PC-3 (cell line): ENCODE measurements around the gene DNM1.
"Not testable (repeated sequence)": the region's sequence is repeated elsewhere in the genome, so short reads cannot be mapped to it uniquely, and the experiment has no call there.

Experiments
- CTCF ChIP-seq: fragments of 300-600 bp; sonication (generic); conservative IDR thresholded peaks from 2 replicates; pipeline ENCODE4 v1.5.1; 2017; ENCODE audit warnings: antibody characterized with exemption, low read depth, mild to moderate bottlenecking, low read length
- EZH2 ChIP-seq: fragments of 300-600 bp; sonication (generic); IDR thresholded peaks from one replicate; pipeline ENCODE4 v1.6.1; 2017; ENCODE audit warnings: antibody characterized with exemption, mild to moderate bottlenecking, low read length; ENCODE audit not compliant: unreplicated experiment

DNA sequence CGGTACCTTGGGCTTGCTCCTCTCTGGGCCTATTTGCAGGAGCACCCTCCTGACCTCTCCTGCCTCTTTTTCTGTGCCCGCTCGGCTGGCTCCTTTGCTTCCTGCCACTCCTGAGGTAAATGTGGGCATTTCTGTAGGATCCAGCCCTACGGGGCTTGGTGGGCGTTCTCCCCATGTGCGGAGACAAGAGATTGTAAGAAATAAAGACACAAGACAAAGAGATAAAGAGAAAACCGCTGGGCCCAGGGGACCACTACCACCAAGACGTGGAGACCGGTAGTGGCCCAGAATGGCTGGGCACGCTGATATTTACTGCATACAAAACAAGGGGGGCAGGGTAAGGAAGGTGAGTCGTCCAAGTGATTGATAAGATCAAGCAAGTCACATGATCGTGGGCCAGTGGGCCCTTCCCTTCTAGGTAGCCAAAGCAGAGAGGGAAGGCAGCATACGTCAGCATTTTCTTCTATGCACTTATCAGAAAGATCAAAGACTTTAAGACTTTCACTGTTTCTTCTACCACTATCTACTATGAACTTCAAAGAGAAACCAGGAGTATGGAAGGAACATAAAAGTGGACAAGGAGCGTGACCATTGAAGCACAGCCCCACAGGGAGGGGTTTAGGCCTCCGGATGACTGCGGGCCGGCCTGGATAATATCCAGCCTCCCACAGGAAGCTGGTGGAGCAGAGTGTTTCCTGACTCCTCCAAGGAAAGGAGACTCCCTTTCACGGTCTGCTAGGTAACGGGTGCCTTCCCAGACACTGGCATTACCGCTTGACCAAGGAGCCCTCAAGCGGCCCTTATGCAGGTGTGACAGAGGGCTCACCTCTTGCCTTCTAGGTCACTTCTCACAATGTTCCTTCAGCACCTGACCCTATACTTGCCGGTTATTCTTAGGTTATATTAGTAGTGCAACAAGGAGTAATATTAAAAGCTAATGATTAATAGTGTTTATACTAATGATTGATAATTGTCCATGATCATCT, 76.2 kb downstream of the DNM1 start:
- TF ChIP-seq EZH2, CTCF: not testable (repeated sequence)
